CD4-positive, alpha-beta T cell treated with Interferon gamma for 1 hour (primary cell): Measurements from ENCODE around the gene SETD3.

Experiments
- DNase-seq: peaks from one replicate; pipeline ENCODE4 v3.0.0-alpha.2; 2020

SETD3 gene

GRCh38 chr14:99479906-99480869 lies at the start of gene SETD3:
Gene SETD3, minus strand, starts transcription at chr14:99480859. Its CDS starts 15,054 bp downstream, at chr14:99465805.
- DNase-seq: peak; percentile 14

- no peak for DNase-seq
These were observed 49.2 kb upstream of the SETD3 start for GRCh38 chr14:99529899-99530298.

- no peak for DNase-seq
These were observed 46.9 kb upstream of the SETD3 start for GRCh38 chr14:99527427-99528076.

GRCh38 chr14:99527026-99527425 lies 46.4 kb upstream of the SETD3 start:
- DNase-seq: no peak

- no peak for DNase-seq
These were observed 45.0 kb upstream of the SETD3 start for GRCh38 chr14:99525699-99526080.

- no peak for DNase-seq
These were observed 44.4 kb upstream of the SETD3 start for GRCh38 chr14:99524804-99525698.

- no peak for DNase-seq
These were observed 43.5 kb upstream of the SETD3 start for GRCh38 chr14:99524091-99524661.

GRCh38 chr14:99523704-99524055 lies 43.0 kb upstream of the SETD3 start:
- no peak for DNase-seq

GRCh38 chr14:99522934-99523703 lies 42.5 kb upstream of the SETD3 start:
- no peak for DNase-seq

GRCh38 chr14:99522457-99522891 lies 41.8 kb upstream of the SETD3 start:
- no peak for DNase-seq

GRCh38 chr14:99522025-99522401 lies 41.4 kb upstream of the SETD3 start:
- DNase-seq: no peak

- no peak for DNase-seq
These were observed 40.7 kb upstream of the SETD3 start for GRCh38 chr14:99521176-99522024.

- no peak for DNase-seq
These were observed 40.0 kb upstream of the SETD3 start for GRCh38 chr14:99520571-99521081.

GRCh38 chr14:99519931-99520421 lies 39.3 kb upstream of the SETD3 start:
- no peak for DNase-seq

- no peak for DNase-seq
These were observed 38.8 kb upstream of the SETD3 start for GRCh38 chr14:99519347-99519881.

- peak; percentile 71 for DNase-seq
These were observed 38.0 kb upstream of the SETD3 start for GRCh38 chr14:99518441-99519346.

- no peak for DNase-seq
These were observed 37.2 kb upstream of the SETD3 start for GRCh38 chr14:99517643-99518381.

- no peak for DNase-seq
These were observed 36.4 kb upstream of the SETD3 start for GRCh38 chr14:99516871-99517642.
